OCI-LY1 (cell line): ENCODE results near the gene PDE6A.

ENCODE experiments used
- CTCF ChIP-seq: fragments of 200-600 bp; sonication (generic), shearing (Covaris generic); IDR thresholded peaks from 2 replicates; pipeline ENCODE4 v1.5.1; 2017; ENCODE audit warnings: mild to moderate bottlenecking, antibody characterized with exemption, low read length, moderate library complexity, mixed read lengths
- EZH2 ChIP-seq: fragments of 200-600 bp; sonication (generic), shearing (Covaris generic); IDR thresholded peaks from 2 replicates; pipeline ENCODE4 v1.8.0; 2017; ENCODE audit warnings: borderline replicate concordance, mixed run types, mild to moderate bottlenecking, antibody characterized with exemption, low read length, moderate library complexity, mixed read lengths

- peak; percentile 72 for TF ChIP-seq CTCF
- TF ChIP-seq EZH2 = no peak
These were observed 17.4 kb upstream of the PDE6A start for GRCh38 chr5:149961957-149962409.
